GM20000 (cell line): ENCODE results near the gene SIL1.
"Not testable (repeated sequence)": the region's sequence is repeated elsewhere in the genome, so short reads cannot be mapped to it uniquely, and the experiment has no call there.

ENCODE experiments used
- DNase-seq: peaks from one replicate; pipeline ENCODE4 v3.0.0; 2012; ENCODE audit warnings: low spot score
- CTCF ChIP-seq: IDR thresholded peaks from 2 replicates; pipeline ENCODE4 v1.5.1; 2012; ENCODE audit warnings: mild to moderate bottlenecking, control low read depth; ENCODE audit errors: extremely low read depth, missing control alignments

SIL1 gene

GRCh38 chr5:139167952-139168720, 30.0 kb downstream of the SIL1 start:
- TF ChIP-seq CTCF = no peak
- DNase-seq = no peak

GRCh38 chr5:139167533-139167932, 30.6 kb downstream of the SIL1 start:
- TF ChIP-seq CTCF = no peak
- DNase-seq = no peak

- no peak for DNase-seq
- no peak for TF ChIP-seq CTCF
These were observed 31.1 kb downstream of the SIL1 start for GRCh38 chr5:139167063-139167462.

- not testable (repeated sequence) for DNase-seq
These were observed 33.3 kb downstream of the SIL1 start for GRCh38 chr5:139164897-139165296.

GRCh38 chr5:139164020-139164419, 34.1 kb downstream of the SIL1 start:
- DNase-seq = no peak
- no peak for TF ChIP-seq CTCF

GRCh38 chr5:139162448-139162847, 35.7 kb downstream of the SIL1 start:
- no peak for DNase-seq
- TF ChIP-seq CTCF = no peak

GRCh38 chr5:139158791-139159190, 39.4 kb downstream of the SIL1 start:
- no peak for TF ChIP-seq CTCF
- no peak for DNase-seq

- no peak for DNase-seq
- TF ChIP-seq CTCF = no peak
These were observed 40.6 kb downstream of the SIL1 start for GRCh38 chr5:139157556-139157955.
